Renal cortex interstitium (tissue), 11 donors: ENCODE results near the gene PAFAH1B1. TPM values are rescaled to one million over a fixed set of nuclear protein-coding genes. Genes with fewer than 3 reads are reported as not detected.

ENCODE experiments used
- DNase-seq, 11 donors: peaks; one replicate each; pipeline ENCODE4 v3.0.0-alpha.2; 2013; ENCODE audit warnings: low read depth in 9 of 11, low spot score in 4 of 11; ENCODE audit errors: extremely low read depth in 1 of 11
- polyA plus RNA-seq, 3 donors: library from polyadenylated mRNA; unstranded; fragments of 120-200 nt; gene quantifications; one replicate each; pipeline ENCODE4 v1.2.1, GENCODE V29; 2013; ENCODE audit not compliant: insufficient read length in 3 of 3

Gene PAFAH1B1
- polyA plus RNA-seq, 3 donors = 130 to 157 (median 148) TPM

DNA sequence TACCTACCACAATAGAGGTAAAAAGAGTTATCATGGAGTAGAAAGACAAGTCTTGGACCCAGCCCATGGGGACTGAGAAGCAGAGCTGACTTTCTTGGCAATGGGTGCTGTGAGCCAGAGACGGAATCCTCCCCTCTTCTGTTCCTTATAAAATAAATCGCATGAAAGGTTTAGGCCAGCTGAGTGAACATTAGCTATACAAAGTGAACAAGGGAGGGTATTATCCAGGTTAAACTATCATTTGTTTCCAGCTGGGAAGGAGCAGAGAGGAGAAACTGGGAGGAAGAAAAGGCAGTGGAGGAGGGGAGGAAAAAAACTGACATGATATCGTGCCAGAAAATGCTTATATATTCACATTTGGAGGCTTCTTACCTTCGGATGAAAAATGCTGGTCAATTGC, 13.3 kb upstream of the PAFAH1B1 start:
- no peak for DNase-seq

DNA sequence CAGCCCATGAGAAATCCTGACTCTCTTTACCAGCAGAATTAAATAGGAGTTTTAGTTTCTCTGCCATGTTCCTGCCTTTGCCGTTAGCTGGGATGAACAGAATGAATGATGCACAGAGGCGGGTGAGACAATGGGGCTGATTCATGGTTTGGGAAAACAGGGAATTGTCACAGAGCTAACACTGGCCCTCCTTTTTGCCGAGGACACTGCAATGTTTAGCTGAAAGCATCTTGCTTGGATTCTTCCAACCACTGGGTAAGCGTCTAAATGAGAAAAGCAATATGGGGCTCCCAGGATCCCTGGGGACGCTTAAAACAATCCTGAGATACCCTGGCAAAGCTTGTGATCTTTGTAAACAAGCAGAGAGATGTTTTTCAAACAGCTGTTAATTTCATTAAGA, 12.8 kb upstream of the PAFAH1B1 start:
- DNase-seq = no peak

- no peak for DNase-seq
Observed at GRCh38 chr17:2582493-2582892, 11.0 kb upstream of the PAFAH1B1 start.

DNA sequence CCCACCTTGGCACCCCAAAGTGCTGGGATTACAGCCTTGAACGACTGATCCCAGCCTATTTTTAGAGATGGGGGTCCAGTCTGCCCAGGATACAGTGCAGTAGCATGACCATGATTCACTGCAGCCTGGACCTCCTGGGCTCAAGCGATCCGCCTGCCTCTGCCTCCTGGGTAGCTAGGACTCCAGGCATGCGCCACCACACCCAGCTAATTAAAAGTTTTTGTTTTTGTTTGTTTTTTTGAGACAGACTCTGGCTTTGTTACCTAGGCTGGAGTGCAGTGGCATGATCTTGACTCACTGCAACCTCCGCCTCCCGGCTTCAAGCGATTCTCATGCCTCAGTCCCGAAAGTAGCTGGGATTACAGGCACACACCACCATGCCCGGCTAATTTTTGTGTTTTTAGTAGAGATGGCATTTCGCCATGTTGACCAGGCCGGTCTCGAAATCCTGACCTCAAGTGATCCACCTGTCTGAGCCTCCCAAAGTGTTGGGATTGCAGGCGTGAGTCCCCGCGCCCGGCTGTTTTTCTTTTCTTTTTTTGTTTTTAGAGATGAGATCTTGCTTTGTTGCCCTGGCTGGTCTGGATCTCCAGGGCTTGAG, 2.3 kb upstream of the PAFAH1B1 start:
- DNase-seq = no peak

GRCh38 chr17:2593821-2594721, 617 bp downstream of the PAFAH1B1 start:
- peak; percentile 44 to 80 (median 69) for DNase-seq

- peak in 6 of 11 donors; percentile 5 to 31 (median 12) for DNase-seq
Observed at GRCh38 chr17:2594722-2595599, 1.5 kb downstream of the PAFAH1B1 start.

DNA sequence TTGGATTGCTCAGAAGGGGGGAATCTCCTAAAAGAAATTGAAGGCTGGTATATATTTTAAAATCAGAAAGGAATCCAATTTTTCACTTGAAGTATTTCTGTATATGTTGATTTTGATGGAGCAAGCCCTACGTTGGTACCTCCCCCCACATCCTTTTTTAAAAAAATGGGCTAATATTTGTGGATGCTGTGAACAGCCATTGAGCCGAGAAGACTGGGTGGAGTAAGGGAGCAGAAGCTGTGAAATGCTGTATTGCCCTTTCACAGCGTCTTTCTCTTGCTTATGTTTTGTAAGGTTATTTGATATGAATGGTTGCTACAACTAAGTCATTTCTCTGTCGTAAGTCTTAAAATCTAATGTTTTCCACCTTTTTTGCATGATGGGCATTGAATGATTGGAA, 2.3 kb downstream of the PAFAH1B1 start:
- DNase-seq = no peak

GRCh38 chr17:2598166-2598565, 4.7 kb downstream of the PAFAH1B1 start:
- DNase-seq = no peak

- no peak for DNase-seq
Observed at GRCh38 chr17:2602597-2603017, 9.2 kb downstream of the PAFAH1B1 start.

DNA sequence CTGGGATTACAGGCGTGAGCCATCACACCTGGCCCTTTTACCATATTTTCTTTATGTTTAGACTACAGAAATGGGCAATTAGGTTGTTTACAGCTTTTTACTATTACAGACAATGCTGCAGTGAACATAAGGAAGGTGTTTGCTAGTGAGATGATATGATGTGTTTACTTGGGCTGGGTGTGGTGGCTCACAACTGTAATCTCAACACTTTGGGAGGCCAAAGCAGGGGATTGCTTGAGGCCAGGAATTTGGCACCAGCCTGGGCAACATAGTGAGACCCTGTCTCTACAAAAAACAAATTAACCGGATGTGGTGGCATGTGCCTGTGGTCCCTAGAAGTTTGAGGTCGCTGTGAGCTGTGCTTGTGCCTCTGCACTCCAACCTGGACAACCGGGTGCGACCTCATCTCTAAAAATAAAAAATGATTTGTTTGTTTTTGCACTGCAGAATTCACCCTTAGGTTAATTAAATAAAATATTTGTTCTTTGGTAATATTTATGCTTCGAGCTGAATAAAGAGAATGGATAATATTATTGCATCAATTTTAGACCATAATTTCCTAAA, 15.0 kb downstream of the PAFAH1B1 start:
- DNase-seq = no peak

DNA sequence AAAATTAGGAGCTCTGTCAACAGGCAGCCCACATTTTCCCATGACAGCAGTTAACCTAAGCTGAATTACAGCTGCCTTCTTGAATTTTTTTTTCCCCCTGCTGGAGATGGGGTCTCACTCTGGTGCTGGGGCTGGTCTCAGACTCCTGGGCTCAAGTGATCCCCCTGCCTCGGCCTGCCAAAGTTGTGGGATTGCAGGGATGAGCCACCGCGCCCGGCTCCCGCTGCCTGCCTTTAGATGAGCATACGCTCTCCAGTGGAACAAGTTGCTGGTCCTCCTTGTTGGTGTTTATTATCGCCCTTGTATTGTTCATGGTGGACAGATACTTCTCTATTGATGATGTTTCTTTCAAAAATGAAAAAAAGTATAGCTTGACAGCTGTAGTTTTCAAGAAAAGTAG, 15.6 kb downstream of the PAFAH1B1 start:
- no peak for DNase-seq

DNA sequence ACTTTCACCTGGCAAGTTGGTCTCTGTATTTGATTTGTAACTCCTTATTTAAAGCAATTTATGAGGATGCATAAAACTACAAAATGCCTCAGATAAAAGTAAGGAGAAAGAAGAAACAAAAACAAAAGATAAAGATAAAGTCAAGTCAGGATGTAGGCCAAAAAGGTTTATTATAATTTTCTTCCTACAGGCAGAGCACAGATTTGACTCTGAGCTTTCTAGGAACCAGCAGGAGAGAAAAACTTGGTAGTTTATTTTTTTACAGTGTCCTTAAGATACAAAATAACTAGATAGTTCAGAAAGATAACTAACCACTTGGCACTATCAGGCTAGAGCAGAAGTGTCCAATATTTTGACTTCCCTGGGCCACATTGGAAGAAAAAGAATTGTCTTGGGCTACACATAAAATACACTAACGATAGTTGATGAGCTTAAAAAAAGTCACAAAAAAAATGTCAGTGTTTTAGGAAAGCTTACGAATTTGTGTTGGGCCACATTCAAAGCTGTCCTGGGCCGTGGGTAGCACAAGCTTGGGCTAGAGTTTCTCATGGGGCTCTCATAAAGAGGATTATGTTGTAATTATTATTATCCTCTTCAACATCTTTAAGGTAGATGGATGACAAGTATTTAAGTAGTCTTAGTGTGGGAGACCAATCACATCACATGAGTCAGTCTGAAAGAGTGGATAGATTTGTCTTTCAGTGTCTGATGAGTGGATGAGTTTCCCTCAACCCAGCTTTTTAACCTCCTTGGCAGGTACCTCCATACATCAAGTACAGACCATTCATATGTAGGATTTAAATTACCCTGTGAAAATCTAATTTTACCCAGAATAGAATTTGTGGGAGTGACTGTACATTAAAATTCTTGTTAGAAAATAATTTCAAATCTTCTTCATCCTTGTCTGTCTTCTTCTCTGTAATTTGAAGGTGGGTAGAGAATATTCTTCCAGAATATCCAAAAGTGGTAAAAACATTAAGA, 17.0 kb downstream of the PAFAH1B1 start:
- DNase-seq = no peak

DNA sequence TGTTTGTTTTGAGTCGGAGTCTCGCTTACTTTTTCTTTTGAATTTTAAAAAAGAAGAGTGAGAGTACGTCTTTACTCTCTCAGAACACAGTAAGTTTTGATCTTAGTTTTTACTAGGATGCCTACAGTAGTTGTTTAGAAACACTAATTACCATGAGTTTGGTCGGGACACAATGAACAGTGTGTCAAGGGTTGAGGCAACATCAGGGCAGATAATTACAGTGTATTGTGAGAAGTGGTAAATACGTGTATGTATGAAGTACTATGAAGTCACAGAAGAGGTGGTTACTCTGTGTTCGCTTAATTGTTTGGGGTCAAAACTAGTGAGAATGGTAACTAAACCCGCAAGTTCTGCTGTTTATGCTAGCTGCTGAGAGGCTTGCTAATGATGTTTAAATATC, 18.2 kb downstream of the PAFAH1B1 start:
- no peak for DNase-seq

DNA sequence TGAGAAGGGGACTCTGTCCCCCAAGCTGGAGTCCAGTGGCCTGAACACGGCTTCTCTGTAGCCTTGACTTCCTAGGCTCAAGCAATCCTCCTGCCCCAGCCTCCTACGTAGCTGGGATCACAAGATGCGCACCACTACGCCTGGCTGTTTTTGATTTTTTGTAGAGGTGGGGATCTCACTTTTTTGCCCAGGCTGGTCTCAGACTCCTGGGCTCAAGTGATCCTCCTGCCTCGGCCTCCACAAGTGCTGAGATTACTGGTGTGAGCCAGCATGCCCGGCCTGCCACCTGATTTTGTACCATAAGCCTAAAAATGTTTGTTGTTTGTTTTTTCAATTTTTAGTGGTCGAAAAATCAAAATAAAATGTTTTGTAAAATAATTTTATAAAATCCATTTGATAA, 19.2 kb downstream of the PAFAH1B1 start:
- no peak for DNase-seq

- DNase-seq = no peak
Observed at GRCh38 chr17:2613089-2613808, 19.8 kb downstream of the PAFAH1B1 start.

DNA sequence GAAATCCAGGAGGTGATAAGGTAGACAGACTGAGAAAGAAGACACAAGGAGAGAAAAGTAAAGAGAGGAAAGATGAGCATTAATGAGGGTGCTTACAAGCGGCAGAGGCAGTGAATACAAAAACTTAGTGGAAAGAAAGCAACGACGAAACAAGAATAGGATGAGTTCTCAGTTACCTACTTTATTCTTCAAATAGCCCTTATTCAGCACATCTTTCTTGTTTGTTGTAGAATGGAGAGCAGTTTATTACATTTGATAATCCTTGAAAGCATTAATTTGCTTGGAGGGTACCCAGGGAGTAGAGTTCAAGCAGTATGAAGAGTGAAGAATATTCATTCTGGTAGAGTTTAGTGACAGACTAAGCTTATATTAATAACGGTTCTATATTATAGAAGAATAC, 22.4 kb downstream of the PAFAH1B1 start:
- no peak for DNase-seq

DNA sequence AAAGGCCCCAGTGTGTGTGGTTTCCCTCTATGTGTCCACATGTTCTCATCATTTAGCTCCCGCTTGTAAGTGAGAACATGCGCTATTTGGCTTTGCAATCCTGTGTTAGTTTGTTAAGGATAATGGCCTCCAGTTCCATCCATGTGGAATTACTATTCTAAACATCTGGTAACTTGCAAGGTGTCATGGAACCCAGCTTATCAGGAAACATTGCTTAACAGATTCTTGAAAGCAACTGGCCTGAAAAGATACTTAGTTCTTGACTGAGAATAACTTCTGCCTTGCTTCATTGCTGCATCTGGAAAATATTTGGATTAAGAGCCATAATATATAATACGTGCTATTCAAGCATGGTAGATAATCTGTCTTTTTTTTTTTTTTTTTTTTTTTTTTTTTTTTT, 27.8 kb downstream of the PAFAH1B1 start:
- no peak for DNase-seq
